ENCODE data around the gene SIVA1.

Gene SIVA1

DNA sequence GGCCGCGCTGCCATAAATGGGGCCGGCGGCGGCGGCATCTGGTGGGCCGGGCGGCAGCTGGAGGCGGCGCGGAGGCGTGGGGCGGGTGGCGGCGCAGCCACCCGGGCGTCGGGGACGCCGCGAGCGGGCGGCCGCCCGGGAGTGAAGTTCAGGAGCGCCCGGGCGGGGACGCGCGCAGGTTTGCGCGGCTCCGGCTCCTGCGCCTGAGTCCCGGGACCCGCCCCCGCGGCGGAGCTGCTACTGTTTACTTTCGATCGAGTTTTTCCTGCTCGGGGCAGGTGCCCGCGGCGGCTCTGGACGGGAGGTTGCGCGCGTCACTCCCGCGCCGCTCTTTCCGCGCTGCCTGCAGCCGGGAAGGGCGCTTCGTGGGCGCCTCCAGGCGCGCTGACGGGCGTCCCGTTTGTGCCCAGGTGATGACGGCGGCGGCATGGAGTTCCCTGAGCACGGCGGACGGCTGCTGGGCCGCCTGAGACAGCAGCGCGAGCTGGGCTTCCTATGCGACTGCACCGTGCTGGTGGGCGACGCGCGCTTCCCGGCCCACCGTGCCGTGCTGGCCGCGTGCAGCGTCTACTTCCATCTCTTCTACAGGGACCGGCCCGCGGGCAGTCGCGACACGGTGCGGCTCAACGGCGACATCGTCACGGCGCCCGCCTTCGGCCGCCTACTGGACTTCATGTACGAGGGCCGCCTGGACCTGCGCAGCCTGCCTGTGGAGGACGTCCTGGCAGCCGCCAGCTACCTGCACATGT, 48.0 kb downstream of the SIVA1 start, which contains the start of gene ZBTB42:
Gene ZBTB42 (plus strand): TSS at position 331 of the 749 bp plus-strand sequence. CDS start 97 bp downstream, at position 428.
- H3K9me3 ChIP-seq: no peaks in the 10 kb centered on the region
- H3K27me3 ChIP-seq: no peaks in the 10 kb centered on the region
- H3K27ac ChIP-seq: peak within 1 kb of the TSS; percentile 99 to 100
- intact Hi-C loops (cut with DNase I; ENCODE audit: low total_unique reads): no loop called here
- DNase-seq: peak; percentile 51 to 84
- TF ChIP-seq, protein P1, sequence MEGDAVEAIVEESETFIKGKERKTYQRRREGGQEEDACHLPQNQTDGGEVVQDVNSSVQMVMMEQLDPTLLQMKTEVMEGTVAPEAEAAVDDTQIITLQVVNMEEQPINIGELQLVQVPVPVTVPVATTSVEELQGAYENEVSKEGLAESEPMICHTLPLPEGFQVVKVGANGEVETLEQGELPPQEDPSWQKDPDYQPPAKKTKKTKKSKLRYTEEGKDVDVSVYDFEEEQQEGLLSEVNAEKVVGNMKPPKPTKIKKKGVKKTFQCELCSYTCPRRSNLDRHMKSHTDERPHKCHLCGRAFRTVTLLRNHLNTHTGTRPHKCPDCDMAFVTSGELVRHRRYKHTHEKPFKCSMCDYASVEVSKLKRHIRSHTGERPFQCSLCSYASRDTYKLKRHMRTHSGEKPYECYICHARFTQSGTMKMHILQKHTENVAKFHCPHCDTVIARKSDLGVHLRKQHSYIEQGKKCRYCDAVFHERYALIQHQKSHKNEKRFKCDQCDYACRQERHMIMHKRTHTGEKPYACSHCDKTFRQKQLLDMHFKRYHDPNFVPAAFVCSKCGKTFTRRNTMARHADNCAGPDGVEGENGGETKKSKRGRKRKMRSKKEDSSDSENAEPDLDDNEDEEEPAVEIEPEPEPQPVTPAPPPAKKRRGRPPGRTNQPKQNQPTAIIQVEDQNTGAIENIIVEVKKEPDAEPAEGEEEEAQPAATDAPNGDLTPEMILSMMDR (IDR thresholded peaks at IDR 0.05): no peak
- no peaks in the 10 kb centered on the region for H3K36me3 ChIP-seq
- peaks cover 5 to 64% (median 33%) of the 10 kb centered on the region in 4 donors for H3K4me1 ChIP-seq
- peak within 1 kb of the TSS; percentile 61 to 89 for H3K4me3 ChIP-seq

DNA sequence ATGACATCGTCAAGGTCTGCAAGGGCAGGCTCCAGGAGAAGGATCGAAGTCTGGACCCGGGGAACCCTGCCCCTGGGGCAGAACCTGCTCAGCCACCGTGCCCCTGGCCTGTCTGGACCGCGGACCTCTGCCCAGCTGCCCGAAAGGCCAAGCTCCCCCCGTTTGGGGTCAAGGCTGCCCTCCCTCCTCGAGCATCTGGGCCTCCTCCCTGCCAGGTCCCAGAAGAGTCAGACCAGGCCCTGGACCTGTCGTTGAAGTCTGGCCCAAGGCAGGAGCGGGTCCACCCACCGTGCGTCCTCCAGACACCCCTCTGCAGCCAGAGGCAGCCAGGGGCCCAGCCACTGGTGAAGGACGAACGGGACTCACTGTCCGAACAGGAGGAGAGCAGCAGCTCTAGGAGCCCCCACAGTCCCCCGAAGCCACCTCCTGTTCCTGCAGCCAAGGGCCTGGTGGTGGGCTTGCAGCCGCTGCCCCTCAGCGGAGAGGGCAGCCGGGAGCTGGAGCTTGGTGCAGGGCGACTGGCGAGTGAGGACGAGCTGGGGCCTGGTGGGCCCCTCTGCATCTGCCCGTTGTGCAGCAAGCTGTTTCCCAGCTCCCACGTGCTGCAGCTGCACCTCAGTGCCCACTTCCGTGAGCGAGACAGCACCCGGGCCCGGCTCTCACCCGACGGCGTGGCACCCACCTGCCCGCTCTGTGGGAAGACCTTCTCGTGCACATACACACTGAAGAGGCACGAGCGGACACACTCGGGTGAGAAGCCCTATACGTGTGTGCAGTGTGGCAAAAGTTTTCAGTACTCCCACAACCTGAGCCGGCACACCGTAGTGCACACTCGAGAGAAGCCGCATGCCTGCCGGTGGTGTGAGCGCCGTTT, 48.8 kb downstream of the SIVA1 start:
- Histone ChIP-seq H3K4me1 (peaks cover 5 to 58% (median 28%) of the 10 kb centered on the region in 4 donors), H3K27me3 (no peaks in the 10 kb centered on the region), H3K27ac (peak overlapping the region; percentile 84 to 99), H3K4me3 (peak overlapping the region; percentile 61 to 89), H3K36me3 (no peaks in the 10 kb centered on the region), H3K9me3 (no peaks in the 10 kb centered on the region)
- TF ChIP-seq, protein P1 (IDR thresholded peaks at IDR 0.05): no peak
- intact Hi-C loops (cut with DNase I; ENCODE audit: low total_unique reads): no loop called here
- no peak for DNase-seq

DNA sequence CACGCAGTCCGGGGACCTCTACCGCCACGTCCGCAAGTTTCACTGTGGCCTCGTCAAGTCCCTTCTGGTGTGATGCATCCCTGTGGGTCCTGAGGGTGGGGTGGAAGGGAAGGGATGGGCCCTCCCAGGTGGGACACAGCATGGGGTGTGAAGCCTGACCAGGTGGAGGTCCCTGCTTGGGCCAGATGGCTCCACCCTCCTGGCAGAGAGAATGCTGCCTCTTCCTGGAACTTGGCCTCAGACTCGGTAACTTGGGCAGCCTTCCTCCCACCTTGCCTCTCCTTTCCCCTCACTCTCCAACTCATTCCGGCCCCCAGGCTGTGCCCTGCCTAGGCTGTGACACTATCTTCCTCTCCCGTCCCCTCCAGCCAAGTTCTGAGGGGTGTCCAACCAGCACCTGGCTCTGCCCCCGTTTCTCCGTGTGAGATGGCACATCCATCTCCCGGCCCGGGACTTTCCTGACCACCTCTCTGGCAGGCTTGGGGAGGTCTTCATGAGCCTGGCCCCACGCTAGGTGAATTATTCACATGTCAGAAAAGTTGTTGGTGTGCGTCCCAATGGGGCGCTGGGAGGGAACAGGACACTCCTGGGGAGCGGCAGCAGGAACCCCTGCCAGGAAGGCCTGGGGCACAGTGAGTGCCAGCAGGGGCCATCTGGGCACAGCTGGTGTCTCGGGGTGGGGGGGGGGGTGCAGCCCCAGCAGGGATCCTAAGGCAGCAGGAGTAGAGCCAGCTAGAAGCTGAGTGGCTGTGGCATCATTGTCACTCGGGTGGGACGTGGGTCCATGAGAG, 49.6 kb downstream of the SIVA1 start:
- Histone ChIP-seq H3K27me3 (no peaks in the 10 kb centered on the region), H3K4me3 (no peak overlapping the region), H3K4me1 (peaks cover 5 to 50% (median 26%) of the 10 kb centered on the region in 4 donors), H3K36me3 (no peaks in the 10 kb centered on the region), H3K27ac (no peak overlapping the region), H3K9me3 (no peaks in the 10 kb centered on the region)
- no peak for DNase-seq
- intact Hi-C loops (cut with DNase I; ENCODE audit: low total_unique reads): no loop called here
- TF ChIP-seq, protein P1 (IDR thresholded peaks at IDR 0.05): no peak

DNA sequence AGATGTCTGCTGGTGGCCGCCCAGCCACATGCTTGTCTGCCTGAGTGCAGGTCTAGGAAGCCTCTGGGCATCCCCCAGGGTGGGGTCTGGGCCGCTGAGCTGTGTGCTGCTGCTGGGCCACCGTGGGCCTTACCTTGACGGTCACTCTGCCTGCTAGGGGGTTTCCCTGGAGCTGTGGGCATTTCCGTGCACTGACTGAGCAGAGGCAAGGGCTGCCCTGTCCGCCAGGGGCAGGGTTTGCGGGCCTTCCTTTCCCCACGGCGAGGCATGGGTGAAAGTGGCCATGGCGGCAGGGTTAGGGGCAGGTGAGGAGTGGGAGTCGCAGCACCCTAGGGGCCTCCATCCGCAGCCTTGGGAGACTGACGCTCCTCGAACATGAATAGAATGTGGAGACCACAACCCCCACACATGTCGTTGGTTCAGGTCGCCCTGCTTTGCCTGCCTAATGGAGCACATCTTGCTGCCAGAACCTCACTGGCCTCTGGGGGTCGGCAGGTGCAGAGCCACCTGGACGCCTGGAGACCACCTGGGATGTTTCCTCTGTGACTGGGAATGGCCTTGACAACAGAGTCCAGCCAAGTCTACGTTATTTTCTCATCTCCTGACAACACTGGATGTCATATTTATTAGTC, 50.4 kb downstream of the SIVA1 start:
- DNase-seq: no peak
- Histone ChIP-seq H3K4me3 (no peak overlapping the region), H3K9me3 (no peaks in the 10 kb centered on the region), H3K27me3 (no peaks in the 10 kb centered on the region), H3K27ac (no peak overlapping the region), H3K36me3 (no peaks in the 10 kb centered on the region), H3K4me1 (peaks cover 5 to 44% (median 24%) of the 10 kb centered on the region in 4 donors)
- TF ChIP-seq, protein P1 (IDR thresholded peaks at IDR 0.05): no peak
- intact Hi-C loops (cut with DNase I; ENCODE audit: low total_unique reads): no loop called here

DNA sequence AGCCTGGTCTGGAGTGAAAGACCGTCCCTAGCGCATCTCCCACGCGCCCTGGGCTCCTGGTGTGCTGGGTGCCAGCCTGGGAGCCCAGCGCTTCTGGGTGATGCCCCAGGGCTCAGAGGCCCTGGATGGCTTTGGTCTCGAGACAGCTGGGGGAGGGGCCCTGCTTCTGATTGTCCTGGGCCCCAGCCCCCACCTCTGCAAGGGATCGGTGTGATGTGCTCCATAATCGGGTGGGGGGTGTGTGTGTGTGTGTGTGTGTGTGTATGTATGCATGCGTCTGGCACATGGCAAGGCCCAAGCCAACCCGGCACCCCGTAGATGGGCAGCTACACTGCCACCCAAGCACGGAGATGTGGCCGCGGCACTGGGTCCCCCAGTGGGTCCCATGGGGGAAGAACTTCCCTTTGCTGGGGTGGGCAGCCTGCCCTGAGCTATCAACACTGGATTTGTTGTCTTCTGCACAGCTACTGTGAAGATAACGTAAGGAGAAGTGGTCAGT, 51.0 kb downstream of the SIVA1 start:
- intact Hi-C loops (cut with DNase I; ENCODE audit: low total_unique reads): no loop called here
- Histone ChIP-seq H3K4me3 (no peak overlapping the region), H3K27ac (no peak overlapping the region), H3K36me3 (no peaks in the 10 kb centered on the region), H3K27me3 (no peaks in the 10 kb centered on the region), H3K9me3 (no peaks in the 10 kb centered on the region), H3K4me1 (peaks cover 5 to 44% (median 24%) of the 10 kb centered on the region in 4 donors)
- TF ChIP-seq, protein P1 (IDR thresholded peaks at IDR 0.05): no peak
- DNase-seq: no peak

Data from tibial artery (tissue), 4 donors.